GM21381 (cell line): ENCODE data around the gene SESN2.
A peak's percentile ranks its signal among the peaks of the same experiment; 100 is the strongest.
"Not testable (repeated sequence)": the region's sequence is repeated elsewhere in the genome, so short reads cannot be mapped to it uniquely, and the experiment has no call there.

Source experiments
- ATAC-seq: cut with Tn5 transposase; IDR thresholded peaks from one replicate; pipeline ENCODE4 v1.9.1; 2021; ENCODE audit warnings: mild to moderate bottlenecking, moderate library complexity; ENCODE audit not compliant: unreplicated experiment

SESN2 gene

GRCh38 chr1:28326984-28327383, 67.7 kb downstream of the SESN2 start:
- no peak for ATAC-seq

GRCh38 chr1:28327431-28327830, 68.1 kb downstream of the SESN2 start:
- not testable (repeated sequence) for ATAC-seq

- ATAC-seq, result no peak
Observed at GRCh38 chr1:28328228-28328648, 68.9 kb downstream of the SESN2 start.

- ATAC-seq, result peak; percentile 3
Observed at GRCh38 chr1:28329395-28330153, 70.3 kb downstream of the SESN2 start.
